Liver (tissue), 3 donors: ENCODE results near the gene TNNT3.

Experiments used
- ATF3 ChIP-seq: IDR thresholded peaks from 2 replicates; pipeline ENCODE4 v1.6.1; 2016; ENCODE audit warnings: antibody characterized with exemption
- CTCF ChIP-seq: fragments of 150-350 bp; IDR thresholded peaks from 2 replicates; pipeline ENCODE4 v1.5.1; 2017; ENCODE audit warnings: improper control_type of control experiment, low read depth, low read length; ENCODE audit not compliant: missing input control
- EGR1 ChIP-seq, 2 donors: IDR thresholded peaks; 2 replicates each; pipeline ENCODE4 v1.6.1; 2016 to 2018; ENCODE audit warnings: antibody characterized with exemption in 2 of 2, low read depth in 2 of 2
- JUND ChIP-seq, 2 donors: IDR thresholded peaks; 2 replicates each; pipeline ENCODE4 v1.6.1; 2016; ENCODE audit warnings: antibody characterized with exemption in 2 of 2
- MAX ChIP-seq: IDR thresholded peaks from 2 replicates; pipeline ENCODE4 v1.6.1; 2016; ENCODE audit warnings: antibody characterized with exemption
- REST ChIP-seq: IDR thresholded peaks from 2 replicates; pipeline ENCODE4 v1.6.1; 2016; ENCODE audit warnings: antibody characterized with exemption, mild to moderate bottlenecking
- RXRA ChIP-seq, 2 donors: IDR thresholded peaks; 2 replicates each; pipeline ENCODE4 v1.6.1; 2017 to 2018; ENCODE audit warnings: antibody characterized with exemption in 2 of 2, mild to moderate bottlenecking in 1 of 2
- SP1 ChIP-seq: IDR thresholded peaks from 2 replicates; pipeline ENCODE4 v1.6.1; 2018; ENCODE audit warnings: antibody characterized with exemption, mild to moderate bottlenecking
- TAF1 ChIP-seq: conservative IDR thresholded peaks from 2 replicates; pipeline ENCODE4 v1.6.1; 2016; ENCODE audit warnings: antibody characterized with exemption, mild to moderate bottlenecking
- ZBTB33 ChIP-seq: IDR thresholded peaks from 2 replicates; pipeline ENCODE4 v1.6.1; 2016; ENCODE audit warnings: antibody characterized with exemption
- donor health status: healthy.
- donor health status: healthy.

- TF ChIP-seq RXRA (IDR thresholded peaks at IDR 0.05) (no peak), CTCF (no peak), REST (no peak), EGR1 (IDR thresholded peaks at IDR 0.05; ENCODE audit: low read depth in 2 of 2) (no peak), MAX (no peak), ATF3 (no peak), ZBTB33 (no peak), TAF1 (no peak), SP1 (no peak), JUND (IDR thresholded peaks at IDR 0.05) (no peak)
These were observed 24.7 kb upstream of the TNNT3 start for GRCh38 chr11:1894759-1895158.
